ENCODE measurements around the gene KCNJ15. TPM values are rescaled to one million over a fixed set of nuclear protein-coding genes. Genes with fewer than 3 reads are reported as not detected.

Gene KCNJ15
- total RNA-seq, 4 donors from 2014 or later = 8.1 to 17.8 (median 15.8) TPM

- no peak overlapping the region for H3K4me3 ChIP-seq
- peaks cover 3 to 64% (median 29%) of the 10 kb centered on the region in 3 donors for H3K4me1 ChIP-seq
- H3K27ac ChIP-seq = no peak overlapping the region
- no peak for DNase-seq
- 28 to 47% methylated on average over 5 of the region's 5 CpGs for WGBS, 2 donors
- H3K36me3 ChIP-seq = no peaks in the 10 kb centered on the region
- intact Hi-C loops (cut with DNase I) = no loop called here
- no peaks in the 10 kb centered on the region for H3K9me3 ChIP-seq
- TF ChIP-seq CTCF (IDR thresholded peaks at IDR 0.05) (no peak), POLR2A (IDR thresholded peaks at IDR 0.05) (no peak)
- H3K27me3 ChIP-seq = no peaks in the 10 kb centered on the region
Observed at GRCh38 chr21:38346286-38346685, 89.5 kb downstream of the KCNJ15 start.

GRCh38 chr21:38349111-38349746 lies 92.4 kb downstream of the KCNJ15 start:
- Histone ChIP-seq H3K27ac (no peak overlapping the region), H3K36me3 (no peaks in the 10 kb centered on the region), H3K4me1 (peaks cover 11 to 53% (median 25%) of the 10 kb centered on the region in 3 donors), H3K27me3 (no peaks in the 10 kb centered on the region), H3K9me3 (no peaks in the 10 kb centered on the region), H3K4me3 (no peak overlapping the region)
- TF ChIP-seq CTCF (IDR thresholded peaks at IDR 0.05) = no peak
- no peak for TF ChIP-seq POLR2A (IDR thresholded peaks at IDR 0.05)
- WGBS, 2 donors = 60 to 66% methylated on average over 10 of the region's 10 CpGs
- no peak for DNase-seq
- intact Hi-C loops (cut with DNase I) = no loop called here

GRCh38 chr21:38349977-38350376 lies 93.2 kb downstream of the KCNJ15 start:
- intact Hi-C loops (cut with DNase I) = loop anchor here (10.0 kb wide), 1 partner anchor 635 kb away; no protein-coding TSS in a partner anchor
- peaks cover 11 to 46% (median 21%) of the 10 kb centered on the region in 3 donors for H3K4me1 ChIP-seq
- no peak overlapping the region for H3K27ac ChIP-seq
- WGBS, 2 donors = 90 to 100% methylated on average over 2 of the region's 2 CpGs
- no peaks in the 10 kb centered on the region for H3K36me3 ChIP-seq
- H3K27me3 ChIP-seq = no peaks in the 10 kb centered on the region
- no peak for TF ChIP-seq POLR2A (IDR thresholded peaks at IDR 0.05)
- no peak for TF ChIP-seq CTCF (IDR thresholded peaks at IDR 0.05)
- H3K4me3 ChIP-seq = no peak overlapping the region
- H3K9me3 ChIP-seq = no peaks in the 10 kb centered on the region
- no peak for DNase-seq

- WGBS, 2 donors = 81 to 87% methylated on average over 3 of the region's 3 CpGs
- intact Hi-C loops (cut with DNase I) = loop anchor here (10.0 kb wide), 1 partner anchor 636 kb away; no protein-coding TSS in a partner anchor
- TF ChIP-seq CTCF (IDR thresholded peaks at IDR 0.05) (no peak), POLR2A (IDR thresholded peaks at IDR 0.05) (no peak)
- Histone ChIP-seq H3K4me1 (peaks cover 11 to 40% (median 21%) of the 10 kb centered on the region in 3 donors), H3K27me3 (peaks cover 0 to 5% (median 0%) of the 10 kb centered on the region in 4 donors), H3K36me3 (no peaks in the 10 kb centered on the region), H3K27ac (no peak overlapping the region), H3K4me3 (no peak overlapping the region), H3K9me3 (no peaks in the 10 kb centered on the region)
- no peak for DNase-seq
Observed at GRCh38 chr21:38350684-38351083, 93.9 kb downstream of the KCNJ15 start.

GRCh38 chr21:38351176-38351959 lies 94.6 kb downstream of the KCNJ15 start:
- Histone ChIP-seq H3K4me3 (no peak overlapping the region), H3K36me3 (no peaks in the 10 kb centered on the region), H3K4me1 (peaks cover 11 to 36% (median 17%) of the 10 kb centered on the region in 3 donors), H3K9me3 (no peaks in the 10 kb centered on the region), H3K27ac (peak overlapping the region in 3 of 4 donors; percentile 35 to 40 (median 38)), H3K27me3 (peaks cover 0 to 5% (median 0%) of the 10 kb centered on the region in 4 donors)
- no peak for TF ChIP-seq POLR2A (IDR thresholded peaks at IDR 0.05)
- TF ChIP-seq CTCF (IDR thresholded peaks at IDR 0.05) = no peak
- intact Hi-C loops (cut with DNase I) = loop anchor here (10.0 kb wide), 1 partner anchor 637 kb away; no protein-coding TSS in a partner anchor
- no peak for DNase-seq
- WGBS, 2 donors = 85 to 88% methylated on average over 11 to 16 of the region's 16 CpGs

Data from esophagus squamous epithelium (tissue), 5 donors.